NCI-H526 treated with DMSO at 0.1 percent for 48 hours (cell line): Measurements from ENCODE around the gene SNX30.

Experiments used
- DNase-seq: peaks from one replicate; lab custom pipeline; 2025; lab: John Stamatoyannopoulos, UW

The SNX30 gene

GRCh38 chr9:112783551-112783954 lies 33.0 kb downstream of the SNX30 start:
- no peak for DNase-seq

GRCh38 chr9:112784020-112784785 lies 33.6 kb downstream of the SNX30 start:
- no peak for DNase-seq

GRCh38 chr9:112785986-112786385 lies 35.4 kb downstream of the SNX30 start:
- no peak for DNase-seq

DNA sequence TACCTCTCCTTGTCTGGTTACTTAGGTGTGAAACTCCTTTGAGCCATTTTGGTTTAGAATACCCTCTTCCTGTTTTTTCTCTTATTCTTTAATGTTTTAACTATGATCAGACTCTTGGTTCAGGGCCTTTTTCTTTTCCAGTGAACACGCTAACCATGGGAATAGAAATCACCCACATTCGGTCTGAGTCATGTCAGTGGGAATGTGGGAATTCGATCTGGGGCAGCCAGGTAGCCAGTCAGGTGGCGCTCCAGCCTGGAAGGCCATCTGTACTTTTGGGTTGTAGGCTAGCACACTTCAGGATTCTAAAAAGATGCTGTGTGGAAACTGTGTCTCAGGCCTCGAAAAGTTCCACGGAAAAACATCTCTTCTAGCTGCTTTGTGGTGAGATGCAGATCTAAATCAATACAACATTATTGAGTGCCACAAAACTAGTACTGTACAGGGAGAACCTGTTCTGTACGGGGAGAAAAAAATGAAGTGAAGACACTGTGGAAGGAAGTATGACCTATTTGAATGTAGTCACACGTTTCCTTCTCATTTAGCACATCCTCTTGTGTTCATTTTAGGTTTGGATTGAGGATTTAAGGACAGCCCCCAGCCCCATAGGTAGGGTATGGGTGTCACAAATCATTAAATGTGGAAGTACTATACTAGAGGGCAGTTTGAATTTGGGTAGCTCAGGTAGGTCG lies 36.4 kb downstream of the SNX30 start:
- DNase-seq, result no peak

- no peak for DNase-seq
Observed at GRCh38 chr9:112787978-112788377, 37.4 kb downstream of the SNX30 start.

DNA sequence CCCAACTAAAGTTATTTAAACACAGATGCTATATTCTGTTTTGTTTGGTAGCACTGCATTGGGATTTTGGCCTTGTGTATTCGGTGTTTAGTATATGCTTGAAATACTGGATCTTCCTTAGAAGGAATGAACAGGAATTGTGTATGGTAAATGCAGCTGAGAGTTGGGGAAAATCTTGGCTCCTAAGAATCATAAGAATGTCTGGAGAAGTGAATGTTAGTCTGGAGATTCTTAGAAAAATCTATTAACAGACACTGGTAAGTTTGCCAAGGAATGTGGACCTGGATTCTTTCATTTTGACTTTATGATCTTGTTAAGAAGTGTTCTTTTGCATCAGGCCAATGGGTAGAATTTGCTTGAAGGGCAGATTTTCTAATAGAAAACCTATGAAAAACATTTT lies 38.9 kb downstream of the SNX30 start:
- DNase-seq, result no peak

DNA sequence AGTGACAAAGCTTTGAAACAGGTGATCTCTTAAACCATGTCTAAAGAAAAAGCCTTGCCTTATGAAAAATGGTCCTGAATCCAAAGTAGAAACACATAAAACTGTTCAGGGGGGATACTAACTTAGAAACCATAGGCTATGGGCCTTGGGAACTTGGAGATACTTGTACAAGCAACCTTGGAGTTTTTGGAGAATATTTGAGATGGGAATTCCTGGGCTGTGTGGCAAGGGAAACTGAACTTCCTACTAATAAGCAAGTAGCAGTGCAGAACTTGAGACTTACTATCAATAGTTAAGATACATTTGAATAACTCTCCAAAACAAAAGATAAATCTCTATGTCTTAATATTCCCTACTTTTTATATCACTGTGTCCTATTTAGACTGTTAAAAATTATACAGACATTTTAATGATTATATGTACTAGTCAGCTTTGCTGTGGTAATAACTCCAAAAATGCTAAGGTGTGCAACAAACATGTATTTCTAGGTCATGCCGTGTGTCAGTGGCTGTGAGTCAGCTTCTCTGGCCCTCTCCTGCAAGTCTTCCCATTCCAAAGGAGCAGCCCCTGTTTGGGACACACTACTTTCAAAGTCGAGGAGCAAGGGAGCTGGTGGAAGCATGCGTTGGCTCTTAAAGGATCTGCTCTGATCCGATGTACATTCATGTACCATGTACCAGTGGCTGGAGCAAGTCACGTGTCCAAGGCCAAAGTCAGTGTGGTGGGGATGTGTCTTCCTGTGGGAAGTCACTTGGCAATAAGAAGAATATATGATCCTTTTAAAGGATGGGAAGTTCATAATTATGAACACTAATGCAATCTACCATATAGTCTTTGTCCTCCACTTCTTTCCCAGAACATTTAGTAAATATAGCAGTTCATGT lies 39.6 kb downstream of the SNX30 start:
- DNase-seq, result no peak

GRCh38 chr9:112792670-112793069 lies 42.1 kb downstream of the SNX30 start:
- DNase-seq, result no peak

DNA sequence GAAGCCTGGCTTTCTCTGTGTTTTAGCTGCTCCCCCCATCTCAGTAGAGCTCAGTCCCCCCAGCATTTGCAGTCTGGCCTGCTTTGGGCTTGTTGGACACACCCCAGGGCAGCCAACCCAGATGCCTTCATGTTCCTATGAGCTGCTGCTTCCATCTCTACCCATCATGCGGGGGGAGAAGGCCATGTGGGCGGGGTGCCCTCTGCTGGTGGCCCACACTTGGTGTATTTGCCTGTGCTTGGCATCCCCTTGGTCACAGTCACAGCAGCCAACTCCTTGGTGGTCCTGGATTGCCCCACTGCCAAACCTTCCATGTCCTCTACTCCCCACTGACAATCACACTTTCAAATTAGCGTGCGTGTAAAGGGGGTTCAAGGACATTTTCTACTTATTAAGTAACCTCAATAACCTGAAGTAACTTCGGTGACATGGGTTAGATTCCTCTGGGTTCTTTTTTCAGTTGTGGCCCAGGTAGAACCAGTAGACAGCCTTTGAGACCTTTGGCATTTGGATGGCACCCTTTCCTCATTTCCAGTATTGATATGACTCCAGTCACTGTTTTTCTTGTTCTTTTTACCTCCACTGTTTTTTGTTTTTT lies 42.8 kb downstream of the SNX30 start:
- no peak for DNase-seq

- no peak for DNase-seq
Observed at GRCh38 chr9:112794731-112795130, 44.2 kb downstream of the SNX30 start.

- DNase-seq, result no peak
Observed at GRCh38 chr9:112795921-112796320, 45.4 kb downstream of the SNX30 start.

GRCh38 chr9:112796485-112796884 lies 45.9 kb downstream of the SNX30 start:
- no peak for DNase-seq

GRCh38 chr9:112809351-112809848 lies 58.8 kb downstream of the SNX30 start:
- peak; percentile 1 for DNase-seq

DNA sequence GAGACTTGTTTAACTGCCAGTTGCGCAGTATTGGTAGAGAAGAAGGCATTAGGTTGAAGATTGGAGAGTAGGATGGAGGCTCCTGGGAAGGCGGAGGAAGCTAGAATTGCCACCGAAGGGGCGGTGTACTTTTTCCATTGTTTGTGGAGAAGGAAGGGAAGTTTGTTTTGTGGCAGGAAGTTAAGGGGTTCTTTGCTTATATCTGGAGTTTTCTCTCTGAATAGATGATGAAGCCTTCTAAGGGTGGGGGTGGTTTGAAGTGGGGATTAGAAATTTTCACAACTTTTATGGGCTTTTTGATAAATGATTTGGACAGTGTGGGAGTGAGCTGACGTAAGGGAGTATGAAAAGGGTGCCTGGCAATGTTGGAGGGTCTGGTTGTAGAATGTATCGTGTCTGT lies 59.3 kb downstream of the SNX30 start:
- DNase-seq, result no peak

DNA sequence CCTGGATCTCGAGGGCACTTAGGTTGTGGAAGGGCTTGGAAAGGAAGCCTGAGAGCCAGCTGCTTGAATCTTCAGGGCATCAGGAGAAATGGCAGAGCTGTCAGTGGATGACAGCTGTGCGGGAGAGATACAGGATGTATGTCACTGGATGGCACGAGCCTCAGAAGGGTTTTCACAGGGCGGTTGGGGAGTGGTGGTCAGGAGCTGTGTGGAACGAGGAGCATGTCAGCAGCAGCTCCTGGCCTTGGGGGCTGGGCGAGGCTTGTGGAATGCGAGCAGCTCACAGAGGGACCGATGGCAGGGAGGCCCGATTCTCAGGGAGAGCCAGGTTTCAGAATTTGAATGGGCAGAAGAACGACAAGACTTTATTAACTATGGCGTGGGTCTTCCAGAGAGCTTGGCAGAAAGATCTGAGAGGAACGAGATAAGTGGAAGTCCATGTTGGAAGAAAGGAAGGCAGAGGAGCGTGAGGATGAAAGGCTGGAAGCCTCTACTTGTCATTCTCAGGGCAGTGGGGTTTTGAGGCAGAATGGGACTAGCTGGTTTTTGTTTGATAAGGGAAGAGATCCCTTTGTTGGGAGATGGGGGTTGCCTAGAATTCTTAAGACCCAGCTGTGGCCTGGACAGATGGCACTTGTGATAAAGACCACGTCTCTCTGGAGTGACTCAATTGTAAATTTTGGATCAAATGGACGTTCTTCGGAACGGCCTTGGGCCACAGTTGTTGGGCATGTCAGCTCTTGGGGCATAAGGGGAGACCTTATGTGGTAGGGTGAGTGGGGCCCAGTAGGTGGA lies 60.3 kb downstream of the SNX30 start:
- DNase-seq, result no peak

DNA sequence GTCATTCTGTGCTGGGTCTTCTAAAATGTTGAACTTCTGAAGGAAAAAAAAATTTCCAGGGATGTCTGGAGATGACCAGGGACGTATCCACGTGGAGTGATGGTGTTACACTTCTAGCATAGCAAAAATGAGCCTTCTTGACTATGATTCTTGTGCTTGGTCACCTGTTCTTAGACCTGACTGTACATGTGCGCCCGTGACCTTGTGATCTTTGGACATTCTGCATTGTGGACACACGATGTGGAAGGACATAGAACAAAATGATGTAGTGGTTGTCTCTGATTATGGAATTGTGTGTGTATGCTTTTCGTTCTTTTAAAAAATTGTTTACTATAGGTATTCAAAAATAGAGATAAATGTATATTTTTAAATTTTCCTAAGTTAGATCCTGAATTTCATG lies 61.0 kb downstream of the SNX30 start:
- no peak for DNase-seq

DNA sequence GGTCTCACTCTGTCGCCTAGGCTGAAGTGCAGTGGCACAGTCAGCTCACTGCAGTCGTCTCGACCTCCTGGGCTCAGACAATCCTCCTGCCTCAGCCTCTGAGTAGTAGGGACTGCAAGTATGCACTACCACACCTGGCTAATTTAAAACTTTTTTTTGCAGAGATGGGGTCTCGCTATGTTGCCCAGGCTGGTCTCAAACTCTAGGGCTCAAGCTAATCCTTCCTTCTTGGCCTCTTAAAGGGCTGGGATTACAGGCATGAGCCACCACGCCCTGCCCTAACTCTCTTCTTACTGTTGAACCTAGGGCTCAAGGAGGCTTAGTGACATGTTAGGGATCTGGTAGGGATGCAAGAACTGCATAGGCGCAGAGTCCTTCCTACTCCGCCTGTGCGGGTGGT lies 65.3 kb downstream of the SNX30 start:
- DNase-seq, result no peak

- DNase-seq, result no peak
Observed at GRCh38 chr9:112817860-112818203, 67.3 kb downstream of the SNX30 start.

- peak; percentile 25 for DNase-seq
Observed at GRCh38 chr9:112819635-112820496, 69.3 kb downstream of the SNX30 start.

- no peak for DNase-seq
Observed at GRCh38 chr9:112820881-112821280, 70.3 kb downstream of the SNX30 start.
